ENCODE measurements around the gene NRDC. TPM values are rescaled to one million over a fixed set of nuclear protein-coding genes. Genes with fewer than 3 reads are reported as not detected.

Gene NRDC
- total and polyA plus RNA-seq, 2 donors from 2014 or later: 99.5 to 110 TPM

DNA sequence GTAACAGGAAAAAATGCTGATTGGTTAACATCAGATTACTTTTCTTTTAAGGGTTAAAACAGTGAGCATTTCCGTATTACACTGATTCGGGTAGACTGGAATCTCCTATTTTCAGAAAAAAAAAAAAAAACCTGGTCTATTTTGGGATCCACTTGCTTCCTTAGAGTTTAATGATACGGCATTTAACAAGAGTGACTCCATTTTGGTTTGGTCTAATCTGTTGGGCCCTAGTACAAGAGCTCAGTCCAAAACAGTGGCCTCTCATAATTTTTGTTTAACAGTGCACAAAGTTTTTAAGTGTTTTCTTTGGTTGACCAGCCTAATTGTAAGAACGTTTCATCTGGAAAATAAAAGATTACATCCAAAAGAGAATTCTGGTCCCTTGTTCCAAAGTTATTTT, 120.2 kb downstream of the NRDC start:
- intact Hi-C loops (cut with DNase I): no loop called here
- TF ChIP-seq, protein P1, sequence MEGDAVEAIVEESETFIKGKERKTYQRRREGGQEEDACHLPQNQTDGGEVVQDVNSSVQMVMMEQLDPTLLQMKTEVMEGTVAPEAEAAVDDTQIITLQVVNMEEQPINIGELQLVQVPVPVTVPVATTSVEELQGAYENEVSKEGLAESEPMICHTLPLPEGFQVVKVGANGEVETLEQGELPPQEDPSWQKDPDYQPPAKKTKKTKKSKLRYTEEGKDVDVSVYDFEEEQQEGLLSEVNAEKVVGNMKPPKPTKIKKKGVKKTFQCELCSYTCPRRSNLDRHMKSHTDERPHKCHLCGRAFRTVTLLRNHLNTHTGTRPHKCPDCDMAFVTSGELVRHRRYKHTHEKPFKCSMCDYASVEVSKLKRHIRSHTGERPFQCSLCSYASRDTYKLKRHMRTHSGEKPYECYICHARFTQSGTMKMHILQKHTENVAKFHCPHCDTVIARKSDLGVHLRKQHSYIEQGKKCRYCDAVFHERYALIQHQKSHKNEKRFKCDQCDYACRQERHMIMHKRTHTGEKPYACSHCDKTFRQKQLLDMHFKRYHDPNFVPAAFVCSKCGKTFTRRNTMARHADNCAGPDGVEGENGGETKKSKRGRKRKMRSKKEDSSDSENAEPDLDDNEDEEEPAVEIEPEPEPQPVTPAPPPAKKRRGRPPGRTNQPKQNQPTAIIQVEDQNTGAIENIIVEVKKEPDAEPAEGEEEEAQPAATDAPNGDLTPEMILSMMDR (IDR thresholded peaks at IDR 0.05; ENCODE audit: borderline replicate concordance, extremely low read depth, insufficient read depth): no peak
- Histone ChIP-seq H3K9me3 (ENCODE audit: control insufficient read depth in 2 of 3, insufficient read depth in 1 of 3, low read length in 3 of 3) (no peaks in the 10 kb centered on the region), H3K9ac (ENCODE audit: low read length in 3 of 3) (no peak overlapping the region), H3K4me1 (ENCODE audit: control insufficient read depth in 2 of 3, insufficient read depth in 2 of 3, low read depth in 1 of 3, low read length in 3 of 3) (no peaks in the 10 kb centered on the region), H3K4me3 (ENCODE audit: low read length in 3 of 3) (no peak overlapping the region), H3K36me3 (ENCODE audit: control insufficient read depth in 2 of 3, insufficient read depth in 3 of 3, low read length in 3 of 3) (peaks cover 0 to 8% (median 0%) of the 10 kb centered on the region in 3 donors), H3K27me3 (ENCODE audit: control insufficient read depth, insufficient read depth, low read length) (no peaks in the 10 kb centered on the region), H3K27ac (ENCODE audit: low read depth in 2 of 2, low read length in 2 of 2) (no peak overlapping the region)
- no peak for FAIRE-seq
- DNase-seq: no peak

DNA sequence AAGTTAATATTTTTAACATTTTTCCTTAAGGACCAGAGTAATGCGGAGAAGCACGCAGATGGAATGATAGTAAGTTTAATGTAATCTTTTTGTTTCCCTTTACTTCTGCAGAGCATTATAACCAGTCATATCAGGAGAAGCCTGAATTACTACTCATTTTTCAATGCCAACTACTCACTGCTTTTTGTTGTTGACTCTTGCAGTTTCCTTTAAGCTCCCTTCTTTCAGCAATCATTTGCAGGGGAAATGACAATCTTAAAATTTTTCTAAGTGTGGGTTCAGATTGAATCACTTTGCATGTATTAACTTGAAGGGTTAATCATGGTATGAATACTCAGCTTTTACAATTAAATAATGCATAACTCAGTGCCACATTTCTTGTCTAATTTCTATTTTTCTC, 122.2 kb downstream of the NRDC start:
- no peak overlapping the region for H3K9ac ChIP-seq (ENCODE audit: low read length in 3 of 3)
- no peaks in the 10 kb centered on the region for H3K27me3 ChIP-seq (ENCODE audit: control insufficient read depth, insufficient read depth, low read length)
- intact Hi-C loops (cut with DNase I): no loop called here
- TF ChIP-seq, protein P1 (IDR thresholded peaks at IDR 0.05; ENCODE audit: borderline replicate concordance, extremely low read depth, insufficient read depth): no peak
- no peak for DNase-seq
- H3K9me3 ChIP-seq (ENCODE audit: control insufficient read depth in 2 of 3, insufficient read depth in 1 of 3, low read length in 3 of 3): no peaks in the 10 kb centered on the region
- no peak for FAIRE-seq
- no peaks in the 10 kb centered on the region for H3K4me1 ChIP-seq (ENCODE audit: control insufficient read depth in 2 of 3, insufficient read depth in 2 of 3, low read depth in 1 of 3, low read length in 3 of 3)
- H3K4me3 ChIP-seq (ENCODE audit: low read length in 3 of 3): no peak overlapping the region
- H3K36me3 ChIP-seq (ENCODE audit: control insufficient read depth in 2 of 3, insufficient read depth in 3 of 3, low read length in 3 of 3): peaks cover 2 to 7% (median 6%) of the 10 kb centered on the region in 3 donors
- no peak overlapping the region for H3K27ac ChIP-seq (ENCODE audit: low read depth in 2 of 2, low read length in 2 of 2)

DNA sequence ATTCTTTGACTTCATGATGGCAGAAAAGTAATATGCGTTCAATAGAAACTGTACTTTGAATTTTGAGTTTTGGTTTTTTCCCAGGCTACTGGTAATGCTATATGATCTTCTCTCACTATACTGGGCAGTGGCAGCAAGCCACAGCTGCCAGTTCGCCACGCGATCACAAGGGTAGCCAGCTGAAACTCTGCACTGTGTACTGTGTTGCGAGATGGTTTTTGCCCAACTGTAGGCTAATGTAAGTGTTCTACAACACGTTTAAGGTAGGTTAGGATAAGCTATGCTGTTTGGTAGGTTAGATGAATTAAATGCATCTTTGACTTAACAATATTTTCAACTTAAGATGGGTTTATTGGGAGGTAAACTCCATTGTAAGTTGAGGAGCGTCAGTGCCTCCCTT, 123.1 kb downstream of the NRDC start:
- Histone ChIP-seq H3K4me3 (ENCODE audit: low read length in 3 of 3) (no peak overlapping the region), H3K9ac (ENCODE audit: low read length in 3 of 3) (no peak overlapping the region), H3K27ac (ENCODE audit: low read depth in 2 of 2, low read length in 2 of 2) (no peak overlapping the region), H3K9me3 (ENCODE audit: control insufficient read depth in 2 of 3, insufficient read depth in 1 of 3, low read length in 3 of 3) (no peaks in the 10 kb centered on the region), H3K4me1 (ENCODE audit: control insufficient read depth in 2 of 3, insufficient read depth in 2 of 3, low read depth in 1 of 3, low read length in 3 of 3) (no peaks in the 10 kb centered on the region), H3K27me3 (ENCODE audit: control insufficient read depth, insufficient read depth, low read length) (no peaks in the 10 kb centered on the region), H3K36me3 (ENCODE audit: control insufficient read depth in 2 of 3, insufficient read depth in 3 of 3, low read length in 3 of 3) (peaks cover 2 to 7% (median 6%) of the 10 kb centered on the region in 3 donors)
- intact Hi-C loops (cut with DNase I): no loop called here
- DNase-seq: no peak
- TF ChIP-seq, protein P1 (IDR thresholded peaks at IDR 0.05; ENCODE audit: borderline replicate concordance, extremely low read depth, insufficient read depth): no peak
- FAIRE-seq: no peak

- no peak overlapping the region for H3K9ac ChIP-seq (ENCODE audit: low read length in 3 of 3)
- DNase-seq (no peak), FAIRE-seq (no peak)
- no peaks in the 10 kb centered on the region for H3K27me3 ChIP-seq (ENCODE audit: control insufficient read depth, insufficient read depth, low read length)
- no peak overlapping the region for H3K27ac ChIP-seq (ENCODE audit: low read depth in 2 of 2, low read length in 2 of 2)
- no peaks in the 10 kb centered on the region for H3K9me3 ChIP-seq (ENCODE audit: control insufficient read depth in 2 of 3, insufficient read depth in 1 of 3, low read length in 3 of 3)
- intact Hi-C loops (cut with DNase I): no loop called here
- TF ChIP-seq, protein P1 (IDR thresholded peaks at IDR 0.05; ENCODE audit: borderline replicate concordance, extremely low read depth, insufficient read depth): no peak
- peaks cover 2 to 7% (median 6%) of the 10 kb centered on the region in 3 donors for H3K36me3 ChIP-seq (ENCODE audit: control insufficient read depth in 2 of 3, insufficient read depth in 3 of 3, low read length in 3 of 3)
- no peak overlapping the region for H3K4me3 ChIP-seq (ENCODE audit: low read length in 3 of 3)
- no peaks in the 10 kb centered on the region for H3K4me1 ChIP-seq (ENCODE audit: control insufficient read depth in 2 of 3, insufficient read depth in 2 of 3, low read depth in 1 of 3, low read length in 3 of 3)
Observed at GRCh38 chr1:51754666-51755065, 123.9 kb downstream of the NRDC start.

All from kidney (tissue), 14 donors.